Calu3 (cell line): ENCODE measurements around the gene RSF1. TPM values are rescaled to one million over a fixed set of nuclear protein-coding genes. Genes with fewer than 3 reads are reported as not detected.
"Not testable (repeated sequence)": the region's sequence is repeated elsewhere in the genome, so short reads cannot be mapped to it uniquely, and the experiment has no call there.

Experiments
- BruUV-seq: library from RNA; stranded (reverse); fragments of 400-500 nt; replicated peaks from 2 replicates; lab custom pipeline; 2021; lab: Mats Ljungman, UMichigan
- CTCF ChIA-PET: fragments of 300-600 bp; sonication (Branson Sonifier 250); formaldehyde crosslinking; loops from one replicate; lab custom pipeline; 2022; ENCODE audit warnings: antibody characterized with exemption; lab: Charles Lee
- DNase-seq: peaks from one replicate; pipeline ENCODE4 v3.0.0; 2022
- H3K27ac Mint-ChIP-seq: one replicate; pipeline ENCODE4 v1.8.0; 2022; ENCODE audit warnings: mixed read lengths; ENCODE audit not compliant: unreplicated experiment
- H3K27me3 Mint-ChIP-seq: one replicate; pipeline ENCODE4 v1.8.0; 2022; ENCODE audit warnings: mixed read lengths; ENCODE audit not compliant: unreplicated experiment
- H3K36me3 Mint-ChIP-seq: one replicate; pipeline ENCODE4 v1.8.0; 2022; ENCODE audit warnings: mild to moderate bottlenecking, moderate library complexity, mixed read lengths; ENCODE audit not compliant: insufficient read depth, unreplicated experiment
- H3K4me1 Mint-ChIP-seq: one replicate; pipeline ENCODE4 v1.8.0; 2022; ENCODE audit warnings: mild to moderate bottlenecking, low read depth, mixed read lengths; ENCODE audit not compliant: unreplicated experiment
- H3K4me3 Mint-ChIP-seq: one replicate; pipeline ENCODE4 v1.8.0; 2022; ENCODE audit warnings: mild to moderate bottlenecking, low read depth, moderate library complexity, mixed read lengths; ENCODE audit not compliant: unreplicated experiment
- H3K9me3 Mint-ChIP-seq: one replicate; pipeline ENCODE4 v1.8.0; 2022; ENCODE audit warnings: low read depth, mixed read lengths; ENCODE audit not compliant: unreplicated experiment
- CTCF ChIP-seq: fragments of 200-600 bp; IDR thresholded peaks from one replicate; pipeline ENCODE4 v1.8.0; 2022; ENCODE audit warnings: antibody characterized with exemption; ENCODE audit not compliant: unreplicated experiment
- intact Hi-C: fragments of 100-400 bp; cut with micrococcal nuclease; formaldehyde crosslinking; loops from one replicate; pipeline ENCODE4 v1.10.0; 2022; ENCODE audit not compliant: unreplicated experiment
- total RNA-seq: library from RNA; stranded (reverse); gene quantifications from 2 replicates; pipeline ENCODE4 v1.2.3, GENCODE V29; 2022

RSF1 gene
- total RNA-seq, 1 experiment from 2014 or later = 68.5 TPM

- no TSS peak for BruUV-seq
- Mint-ChIP-seq H3K4me3 (no peak overlapping the region), H3K27me3 (no peaks in the 10 kb centered on the region), H3K9me3 (peaks cover 7% of the 10 kb centered on the region), H3K27ac (no peak overlapping the region), H3K4me1 (no peaks in the 10 kb centered on the region), H3K36me3 (peaks cover 5% of the 10 kb centered on the region)
- TF ChIP-seq CTCF = no peak
- intact Hi-C loops = no loop called here
- CTCF ChIA-PET = no interaction called here
- no peak for DNase-seq
These were observed 34.3 kb upstream of the RSF1 start for GRCh38 chr11:77854838-77855237.

GRCh38 chr11:77851503-77851902, 31.0 kb upstream of the RSF1 start:
- Mint-ChIP-seq H3K36me3 (no peaks in the 10 kb centered on the region), H3K4me1 (no peaks in the 10 kb centered on the region), H3K27ac (no peak overlapping the region), H3K4me3 (no peak overlapping the region), H3K9me3 (peaks cover 4% of the 10 kb centered on the region), H3K27me3 (no peaks in the 10 kb centered on the region)
- DNase-seq = no peak
- intact Hi-C loops = no loop called here
- no TSS peak for BruUV-seq
- TF ChIP-seq CTCF = no peak
- CTCF ChIA-PET = no interaction called here

- BruUV-seq, H3K27ac Mint-ChIP-seq, H3K4me3 Mint-ChIP-seq, intact Hi-C loops, DNase-seq, H3K9me3 Mint-ChIP-seq, H3K36me3 Mint-ChIP-seq, CTCF ChIA-PET, H3K27me3 Mint-ChIP-seq: not testable (repeated sequence)
- H3K4me1 Mint-ChIP-seq = peaks cover 11% of the 10 kb centered on the region
These were observed 23.2 kb upstream of the RSF1 start for GRCh38 chr11:77843700-77844099.

- Mint-ChIP-seq H3K4me1 (peaks cover 11% of the 10 kb centered on the region), H3K36me3 (no peaks in the 10 kb centered on the region), H3K4me3 (no peak overlapping the region), H3K27ac (no peak overlapping the region), H3K9me3 (no peaks in the 10 kb centered on the region), H3K27me3 (no peaks in the 10 kb centered on the region)
- CTCF ChIA-PET = no interaction called here
- intact Hi-C loops = no loop called here
- DNase-seq = no peak
- no peak for TF ChIP-seq CTCF
- BruUV-seq = no TSS peak
These were observed 22.1 kb upstream of the RSF1 start for GRCh38 chr11:77842441-77843121.

GRCh38 chr11:77833302-77833701, 12.8 kb upstream of the RSF1 start:
- Mint-ChIP-seq H3K27me3 (no peaks in the 10 kb centered on the region), H3K4me3 (no peak overlapping the region), H3K4me1 (no peaks in the 10 kb centered on the region), H3K9me3 (no peaks in the 10 kb centered on the region), H3K27ac (no peak overlapping the region), H3K36me3 (no peaks in the 10 kb centered on the region)
- no peak for TF ChIP-seq CTCF
- intact Hi-C loops = no loop called here
- no peak for DNase-seq
- CTCF ChIA-PET = no interaction called here
- no TSS peak for BruUV-seq
